Measurements from ENCODE around the gene CNPY4.
"Not testable (repeated sequence)": the region's sequence is repeated elsewhere in the genome, so short reads cannot be mapped to it uniquely, and the experiment has no call there.

Gene CNPY4

DNA sequence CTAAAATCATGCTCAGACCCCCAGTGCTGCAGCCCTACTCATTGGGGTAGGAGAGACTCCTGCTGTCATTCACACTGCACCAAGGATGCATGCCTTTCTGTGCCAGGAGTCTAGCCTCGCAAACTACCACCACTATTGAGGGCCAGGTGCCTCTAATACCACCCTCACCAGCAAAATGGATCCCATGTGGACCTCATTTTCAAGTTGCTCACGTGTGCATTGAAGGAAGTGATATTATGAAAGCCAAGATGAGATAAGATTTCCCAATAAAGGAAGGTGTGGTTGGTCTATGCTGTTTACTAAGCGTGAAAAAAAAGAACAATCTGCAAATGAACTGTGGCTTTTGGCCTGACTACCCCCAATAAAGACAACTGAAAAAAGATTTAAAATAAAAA is 22.1 kb downstream of the CNPY4 start:
- Mint-ChIP-seq H3K36me3 (ENCODE audit: low read depth) (no peaks in the 10 kb centered on the region), H3K4me3 (no peak overlapping the region), H3K9me3 (no peaks in the 10 kb centered on the region), H3K27ac (no peak overlapping the region), H3K27me3 (no peaks in the 10 kb centered on the region), H3K4me1 (peaks cover 16% of the 10 kb centered on the region)
- ATAC-seq (no peak), DNase-seq (no peak)

DNA sequence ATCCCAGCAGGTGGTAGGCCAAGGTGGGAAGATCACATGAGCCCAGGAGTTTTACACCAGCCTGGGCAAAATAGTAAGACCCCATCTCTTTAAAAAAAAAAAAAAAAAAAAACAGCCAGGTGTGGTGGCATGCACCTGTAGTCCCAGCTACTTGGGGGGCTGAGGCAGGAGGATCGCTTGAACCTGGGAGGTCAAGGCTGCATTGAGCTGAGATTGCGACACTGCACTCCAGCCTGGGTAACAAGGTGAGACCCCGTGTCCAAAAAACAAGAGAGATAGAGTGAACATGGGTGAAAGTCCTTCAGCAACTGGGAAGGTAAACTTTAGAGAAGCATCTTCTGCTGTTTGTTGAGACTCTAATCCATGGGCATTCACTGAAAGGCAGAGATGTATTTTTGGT is 23.0 kb downstream of the CNPY4 start:
- H3K27ac Mint-ChIP-seq: no peak overlapping the region
- H3K36me3 Mint-ChIP-seq (ENCODE audit: low read depth): no peaks in the 10 kb centered on the region
- peaks cover 16% of the 10 kb centered on the region for H3K4me1 Mint-ChIP-seq
- no peak for ATAC-seq
- H3K9me3 Mint-ChIP-seq: no peaks in the 10 kb centered on the region
- DNase-seq: no peak
- no peak overlapping the region for H3K4me3 Mint-ChIP-seq
- H3K27me3 Mint-ChIP-seq: no peaks in the 10 kb centered on the region

- not testable (repeated sequence) for H3K9me3 Mint-ChIP-seq; ATAC-seq; H3K36me3 Mint-ChIP-seq (ENCODE audit: low read depth); H3K27ac Mint-ChIP-seq; H3K4me3 Mint-ChIP-seq; DNase-seq; H3K27me3 Mint-ChIP-seq
- peaks cover 25% of the 10 kb centered on the region for H3K4me1 Mint-ChIP-seq
Measured at GRCh38 chr7:100146350-100146749, 26.9 kb downstream of the CNPY4 start.

- Mint-ChIP-seq H3K27ac (no peak overlapping the region), H3K4me3 (no peak overlapping the region), H3K9me3 (no peaks in the 10 kb centered on the region), H3K27me3 (peaks cover 1% of the 10 kb centered on the region), H3K4me1 (peaks cover 29% of the 10 kb centered on the region), H3K36me3 (ENCODE audit: low read depth) (peaks cover 12% of the 10 kb centered on the region)
- DNase-seq (no peak), ATAC-seq (no peak)
Measured at GRCh38 chr7:100147278-100147677, 27.8 kb downstream of the CNPY4 start.

DNA sequence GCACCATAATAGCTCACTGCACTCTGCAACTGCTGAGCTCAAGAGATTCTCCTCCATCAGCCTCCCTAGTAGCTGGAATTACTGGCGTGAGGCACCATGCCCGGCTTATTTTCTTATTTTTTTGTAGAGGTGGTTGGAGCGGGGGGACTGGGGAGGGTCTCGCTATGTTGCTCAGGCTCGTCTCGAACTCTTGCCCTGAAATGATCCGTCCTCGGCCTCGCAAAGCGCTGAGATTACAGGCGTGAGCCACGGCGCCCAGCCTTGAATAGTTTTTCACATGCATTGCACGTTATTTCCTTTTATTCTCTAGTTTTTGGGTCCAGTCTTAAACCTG is 28.8 kb downstream of the CNPY4 start:
- peak; percentile 1 for ATAC-seq
- Mint-ChIP-seq H3K27ac (peak overlapping the region; percentile 96), H3K36me3 (ENCODE audit: low read depth) (peaks cover 19% of the 10 kb centered on the region), H3K4me3 (peak overlapping the region; percentile 97), H3K27me3 (peaks cover 1% of the 10 kb centered on the region), H3K4me1 (peaks cover 33% of the 10 kb centered on the region), H3K9me3 (no peaks in the 10 kb centered on the region)
- no peak for DNase-seq

DNA sequence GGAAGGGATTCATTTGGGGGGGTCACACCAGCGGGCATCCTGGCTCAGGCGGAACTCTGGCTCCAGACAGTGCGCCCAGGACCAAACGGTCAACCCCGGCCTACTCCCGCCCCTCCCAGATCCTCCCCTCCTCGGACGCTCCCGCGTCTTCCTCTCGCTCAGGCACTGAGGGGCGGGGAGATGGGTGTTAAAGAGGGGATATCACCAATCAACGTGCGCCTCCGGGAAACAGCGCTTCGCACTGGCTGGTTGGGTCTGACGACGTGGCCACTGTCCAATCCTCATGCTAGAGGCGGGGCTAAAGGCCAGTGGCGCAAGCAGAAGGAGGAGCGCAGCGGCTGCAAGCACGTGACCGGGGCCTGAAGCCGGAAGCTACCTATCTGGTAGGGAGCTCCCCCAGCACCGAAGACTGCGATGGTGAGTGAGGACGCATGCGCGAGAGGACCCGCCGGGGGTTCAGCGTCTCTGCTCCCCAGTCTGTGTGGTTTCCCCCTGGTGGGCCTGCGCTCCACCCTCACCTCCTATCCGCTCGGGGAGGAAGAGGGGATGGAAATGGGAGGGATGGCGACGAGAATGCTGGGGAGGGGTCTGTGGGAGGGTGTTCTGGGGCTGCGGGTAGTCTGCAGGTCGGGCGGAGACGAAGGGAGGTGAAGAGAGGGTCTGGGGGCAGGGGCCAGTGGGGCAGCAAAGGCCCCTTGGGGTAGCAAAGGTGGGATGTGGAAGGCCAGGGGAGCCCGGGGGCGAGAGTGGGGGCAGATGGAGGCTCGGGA is 29.3 kb downstream of the CNPY4 start, which contains the start of gene LAMTOR4:
LAMTOR4 (plus strand) TSS at position 360 of the 770 bp plus-strand sequence; CDS start at position 415, 55 bp downstream.
- Mint-ChIP-seq H3K9me3 (no peaks in the 10 kb centered on the region), H3K4me1 (peaks cover 35% of the 10 kb centered on the region), H3K27me3 (peaks cover 1% of the 10 kb centered on the region), H3K4me3 (peak within 1 kb of the TSS; percentile 97), H3K36me3 (ENCODE audit: low read depth) (peaks cover 19% of the 10 kb centered on the region), H3K27ac (peak within 1 kb of the TSS; percentile 96)
- DNase-seq (peak; percentile 96), ATAC-seq (peak; percentile 98)

- Mint-ChIP-seq H3K27me3 (peaks cover 1% of the 10 kb centered on the region), H3K9me3 (no peaks in the 10 kb centered on the region), H3K36me3 (ENCODE audit: low read depth) (peaks cover 33% of the 10 kb centered on the region), H3K4me3 (peak overlapping the region; percentile 20), H3K27ac (peak overlapping the region; percentile 71), H3K4me1 (peaks cover 54% of the 10 kb centered on the region)
- no peak for ATAC-seq
- no peak for DNase-seq
Measured at GRCh38 chr7:100152404-100152803, 33.0 kb downstream of the CNPY4 start.

GRCh38 chr7:100152937-100153666 is 33.7 kb downstream of the CNPY4 start:
- Mint-ChIP-seq H3K27me3 (peaks cover 1% of the 10 kb centered on the region), H3K9me3 (no peaks in the 10 kb centered on the region), H3K36me3 (ENCODE audit: low read depth) (peaks cover 36% of the 10 kb centered on the region), H3K4me1 (peaks cover 54% of the 10 kb centered on the region), H3K4me3 (no peak overlapping the region), H3K27ac (peak overlapping the region; percentile 71)
- DNase-seq (no peak), ATAC-seq (no peak)

DNA sequence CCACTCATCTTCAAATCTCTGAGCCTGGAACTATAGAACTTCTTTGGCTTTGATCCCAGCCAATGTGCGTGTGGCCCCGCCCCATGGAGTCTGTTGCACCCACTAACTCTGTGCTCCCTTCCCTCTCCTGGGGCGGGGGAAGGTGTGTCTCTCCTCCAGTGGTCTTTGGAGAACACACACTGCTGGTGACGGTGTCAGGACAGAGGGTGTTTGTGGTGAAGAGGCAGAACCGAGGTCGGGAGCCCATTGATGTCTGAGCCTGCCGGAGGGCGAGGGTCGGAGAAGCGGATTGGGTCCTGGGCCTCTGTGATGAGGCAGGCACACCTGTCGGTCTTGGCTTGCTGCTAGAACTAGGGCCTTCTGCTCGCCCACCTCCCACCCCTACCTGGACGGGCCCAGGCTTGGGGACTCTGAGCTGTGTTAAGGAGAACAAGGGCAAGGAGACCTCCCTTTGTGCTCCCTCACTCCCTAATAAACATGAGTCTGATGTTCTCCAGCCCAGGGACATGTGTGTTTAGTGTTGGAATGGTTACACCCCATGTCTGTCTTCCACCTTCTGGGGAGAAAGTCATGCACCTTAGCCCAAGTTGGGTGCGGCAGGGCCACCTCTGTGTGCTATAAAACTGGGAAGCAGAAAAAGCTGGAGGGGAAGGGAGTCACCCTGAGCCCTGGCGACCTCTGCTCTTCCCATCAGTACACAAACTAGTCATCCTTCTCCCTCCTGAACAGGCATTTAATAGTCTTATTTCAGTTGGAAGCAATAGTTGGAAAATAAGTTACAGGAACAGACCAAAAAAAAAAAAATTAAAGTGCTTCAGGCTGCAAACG is 34.5 kb downstream of the CNPY4 start:
- ATAC-seq: no peak
- Mint-ChIP-seq H3K9me3 (no peaks in the 10 kb centered on the region), H3K27me3 (no peaks in the 10 kb centered on the region), H3K27ac (peak overlapping the region; percentile 69), H3K4me1 (peaks cover 51% of the 10 kb centered on the region), H3K36me3 (ENCODE audit: low read depth) (peaks cover 36% of the 10 kb centered on the region), H3K4me3 (no peak overlapping the region)
- DNase-seq: no peak

DNA sequence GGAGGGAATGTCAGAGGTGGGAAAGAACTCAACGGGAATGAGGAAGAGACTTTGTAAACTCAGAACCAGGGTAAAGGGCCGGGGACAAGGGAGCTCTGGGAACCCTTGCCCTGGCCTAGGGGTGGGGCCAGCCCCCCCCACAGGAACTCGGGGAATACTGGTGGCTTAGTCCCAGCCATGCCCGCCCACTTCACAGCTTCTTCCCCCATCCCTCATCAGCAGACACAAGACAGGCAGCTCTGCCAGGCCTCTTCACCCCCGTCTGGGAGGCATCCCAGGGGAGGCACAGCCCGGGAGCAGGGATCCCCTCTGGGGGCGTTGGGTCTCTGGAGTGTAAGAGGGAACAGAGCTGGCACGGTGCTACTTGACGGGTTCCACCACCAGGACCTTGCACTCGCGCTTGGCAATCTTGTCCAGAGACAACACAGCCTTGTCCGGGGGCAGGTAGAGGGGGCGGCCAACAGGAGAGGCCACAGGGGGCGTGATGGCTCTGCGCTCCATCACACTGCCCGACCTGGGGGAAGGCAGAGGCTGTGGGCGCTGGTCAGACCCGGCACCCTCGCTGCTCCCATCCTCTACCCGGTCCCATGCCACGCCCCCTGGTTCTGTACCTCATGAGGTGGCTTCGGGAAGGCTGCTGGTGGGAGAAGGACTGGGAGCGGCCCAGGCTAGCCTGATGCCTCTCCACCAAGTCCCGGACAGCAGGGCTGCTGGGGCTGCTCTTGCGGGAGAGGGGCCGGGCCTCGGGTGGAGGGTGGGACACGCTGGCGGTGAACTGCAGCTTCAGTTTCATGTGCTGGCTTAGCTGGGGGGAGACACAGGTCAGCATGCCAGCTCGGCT is 35.4 kb downstream of the CNPY4 start:
- no peak overlapping the region for H3K27ac Mint-ChIP-seq
- no peak for DNase-seq
- peaks cover 52% of the 10 kb centered on the region for H3K4me1 Mint-ChIP-seq
- no peak overlapping the region for H3K4me3 Mint-ChIP-seq
- ATAC-seq: no peak
- peaks cover 36% of the 10 kb centered on the region for H3K36me3 Mint-ChIP-seq (ENCODE audit: low read depth)
- no peaks in the 10 kb centered on the region for H3K27me3 Mint-ChIP-seq
- no peaks in the 10 kb centered on the region for H3K9me3 Mint-ChIP-seq

GRCh38 chr7:100155553-100156317 is 36.3 kb downstream of the CNPY4 start:
- Mint-ChIP-seq H3K4me1 (peaks cover 45% of the 10 kb centered on the region), H3K4me3 (no peak overlapping the region), H3K36me3 (ENCODE audit: low read depth) (peaks cover 31% of the 10 kb centered on the region), H3K27me3 (no peaks in the 10 kb centered on the region), H3K9me3 (no peaks in the 10 kb centered on the region), H3K27ac (peak overlapping the region; percentile 86)
- DNase-seq (no peak), ATAC-seq (no peak)

- DNase-seq (no peak), ATAC-seq (peak; percentile 64)
- Mint-ChIP-seq H3K27ac (peak overlapping the region; percentile 86), H3K27me3 (no peaks in the 10 kb centered on the region), H3K36me3 (ENCODE audit: low read depth) (peaks cover 31% of the 10 kb centered on the region), H3K9me3 (no peaks in the 10 kb centered on the region), H3K4me3 (peak overlapping the region; percentile 85), H3K4me1 (peaks cover 44% of the 10 kb centered on the region)
Measured at GRCh38 chr7:100156331-100157068, 37.1 kb downstream of the CNPY4 start.

DNA sequence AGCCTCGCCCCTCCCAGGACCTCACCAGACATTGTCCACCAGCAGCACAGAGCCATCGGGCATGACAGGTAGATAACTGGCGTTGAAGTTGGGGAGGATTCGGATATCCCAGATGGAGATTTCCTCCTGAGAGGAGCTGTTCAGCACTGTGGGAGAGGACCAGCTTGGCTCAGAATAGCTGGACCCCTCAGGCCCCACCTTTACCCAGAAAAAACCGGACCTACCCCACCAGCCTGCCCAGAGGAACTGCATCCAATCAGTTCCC is 37.6 kb downstream of the CNPY4 start:
- no peaks in the 10 kb centered on the region for H3K9me3 Mint-ChIP-seq
- H3K4me1 Mint-ChIP-seq: peaks cover 39% of the 10 kb centered on the region
- H3K4me3 Mint-ChIP-seq: peak overlapping the region; percentile 85
- H3K36me3 Mint-ChIP-seq (ENCODE audit: low read depth): peaks cover 27% of the 10 kb centered on the region
- no peaks in the 10 kb centered on the region for H3K27me3 Mint-ChIP-seq
- H3K27ac Mint-ChIP-seq: peak overlapping the region; percentile 86
- DNase-seq (no peak), ATAC-seq (no peak)
